ENCODE results near the gene ACAA2. TPM values are rescaled to one million over a fixed set of nuclear protein-coding genes. Genes with fewer than 3 reads are reported as not detected.

ACAA2 gene
- total and polyA plus RNA-seq, 10 of the 15 experiments (the other 5 are each of a cell fraction or from before 2014, with no cell fraction given) = 43.1 to 134 (median 64.6) TPM

- FAIRE-seq (no peak), ATAC-seq (no peak), DNase-seq (ENCODE audit: low read depth, low spot score) (no peak)
- H3K27me3 ChIP-seq (replicated peaks in 1 of 2; ENCODE audit: control insufficient read depth in 2 of 2, insufficient read depth in 2 of 2, low read length in 1 of 2) = no peaks in the 10 kb centered on the region
- H4K20me1 ChIP-seq (ENCODE audit: control insufficient read depth, insufficient read depth) = no peaks in the 10 kb centered on the region
- no peak overlapping the region for H3K9ac ChIP-seq (ENCODE audit: control insufficient read depth, insufficient read depth, low read length)
- H3K4me2 ChIP-seq (ENCODE audit: control insufficient read depth, insufficient read depth) = no peak overlapping the region
- ChIA-PET RAD21 (ENCODE audit: unreplicated experiment) (no interaction called here), POLR2A (no interaction called here), CTCF (no interaction called here), SMC1A (ENCODE audit: uncharacterized antibody, unreplicated experiment) (no interaction called here)
- intact Hi-C loops (cut with micrococcal nuclease; ENCODE audit: unreplicated experiment) (no loop called here), in situ Hi-C loops (cut with MboI) (no loop called here)
- no peak for TF ChIP-seq E2F4 (IDR thresholded peaks at IDR 0.05; ENCODE audit: low read depth, low read length)
- TF ChIP-seq MXI1 (IDR thresholded peaks at IDR 0.05; ENCODE audit: low read depth, low read length) = no peak
- no peak for TF ChIP-seq CEBPZ (IDR thresholded peaks at IDR 0.05; ENCODE audit: low read depth, low read length)
- no peak for TF ChIP-seq BCL3 (IDR thresholded peaks at IDR 0.05; ENCODE audit: borderline replicate concordance, insufficient read depth, low read depth, low read length, poor library complexity, severe bottlenecking)
- TF ChIP-seq ZNF274 (IDR thresholded peaks at IDR 0.05; ENCODE audit: insufficient read depth, insufficient read length) = no peak
- no peak for TF ChIP-seq USF1 (IDR thresholded peaks at IDR 0.05; ENCODE audit: borderline replicate concordance, extremely low read length, insufficient read depth, low read depth, low read length)
- TF ChIP-seq EZH2 (IDR thresholded peaks at IDR 0.05; ENCODE audit: borderline replicate concordance, control insufficient read depth, low read depth, low read length) = no peak
- no peak for TF ChIP-seq PAX5 (IDR thresholded peaks at IDR 0.05; ENCODE audit: borderline replicate concordance, low read depth, low read length)
- no peaks in the 10 kb centered on the region for H3K36me3 ChIP-seq (ENCODE audit: control insufficient read depth in 2 of 2, insufficient read depth in 2 of 2, low read length in 1 of 2)
- WGBS (ENCODE audit: insufficient coverage, insufficient replicate concordance, low lambda C conversion rate, missing lambda C conversion rate) = 72% methylated on average over 10 of the region's 10 CpGs
- no peak overlapping the region for H2AFZ ChIP-seq (ENCODE audit: control insufficient read depth, low read depth, low read length)
- no peaks in the 10 kb centered on the region for H3K79me2 ChIP-seq (ENCODE audit: control insufficient read depth, insufficient read depth, low read length)
- no peak overlapping the region for H3K27ac ChIP-seq (ENCODE audit: control insufficient read depth, insufficient read depth)
- no peak overlapping the region for H3K4me3 ChIP-seq
- no TSS peak for BruUV-seq (replicated peaks)
- no peaks in the 10 kb centered on the region for H3K4me1 ChIP-seq (ENCODE audit: control insufficient read depth, insufficient read depth, low read length)
- H3K9me3 ChIP-seq (replicated peaks; ENCODE audit: control insufficient read depth, insufficient read depth, low read length) = no peaks in the 10 kb centered on the region
Observed at GRCh38 chr18:49843131-49843530, 29.8 kb upstream of the ACAA2 start.
